ENCODE results near the gene NKAIN2. TPM values are rescaled to one million over a fixed set of nuclear protein-coding genes. Genes with fewer than 3 reads are reported as not detected.

The NKAIN2 gene
- total RNA-seq, 1 donor from 2014 or later, result 0.56 TPM

- H3K27ac Mint-ChIP-seq (ENCODE audit: unreplicated experiment), result no peak overlapping the region
- H3K4me3 Mint-ChIP-seq (ENCODE audit: unreplicated experiment), result no peak overlapping the region
- H3K9me3 Mint-ChIP-seq (ENCODE audit: unreplicated experiment), result no peaks in the 10 kb centered on the region
- H3K4me1 Mint-ChIP-seq (ENCODE audit: low read depth, unreplicated experiment), result peaks cover 2% of the 10 kb centered on the region
- DNase-seq, result no peak
- no peak for TF ChIP-seq CTCF (IDR thresholded peaks at IDR 0.05; ENCODE audit: partially characterized antibody, unreplicated experiment)
- no peaks in the 10 kb centered on the region for H3K27me3 Mint-ChIP-seq (ENCODE audit: unreplicated experiment)
- H3K36me3 Mint-ChIP-seq (ENCODE audit: unreplicated experiment), result no peaks in the 10 kb centered on the region
Observed at GRCh38 chr6:124368131-124368530, 564.5 kb downstream of the NKAIN2 start.

GRCh38 chr6:124371974-124372475, 568.4 kb downstream of the NKAIN2 start:
- Mint-ChIP-seq H3K4me3 (ENCODE audit: unreplicated experiment) (no peak overlapping the region), H3K9me3 (ENCODE audit: unreplicated experiment) (peaks cover 2% of the 10 kb centered on the region), H3K36me3 (ENCODE audit: unreplicated experiment) (no peaks in the 10 kb centered on the region), H3K4me1 (ENCODE audit: low read depth, unreplicated experiment) (peaks cover 2% of the 10 kb centered on the region), H3K27ac (ENCODE audit: unreplicated experiment) (no peak overlapping the region), H3K27me3 (ENCODE audit: unreplicated experiment) (no peaks in the 10 kb centered on the region)
- DNase-seq, result no peak
- no peak for TF ChIP-seq CTCF (IDR thresholded peaks at IDR 0.05; ENCODE audit: partially characterized antibody, unreplicated experiment)

- H3K27me3 Mint-ChIP-seq (ENCODE audit: unreplicated experiment), result no peaks in the 10 kb centered on the region
- DNase-seq, result no peak
Observed at GRCh38 chr6:124373386-124373785, 569.7 kb downstream of the NKAIN2 start.

GRCh38 chr6:124389127-124389526, 585.5 kb downstream of the NKAIN2 start:
- Mint-ChIP-seq H3K27me3 (ENCODE audit: unreplicated experiment) (peaks cover 2% of the 10 kb centered on the region), H3K4me3 (ENCODE audit: unreplicated experiment) (no peak overlapping the region), H3K27ac (ENCODE audit: unreplicated experiment) (no peak overlapping the region), H3K4me1 (ENCODE audit: low read depth, unreplicated experiment) (no peaks in the 10 kb centered on the region), H3K36me3 (ENCODE audit: unreplicated experiment) (no peaks in the 10 kb centered on the region), H3K9me3 (ENCODE audit: unreplicated experiment) (no peaks in the 10 kb centered on the region)
- no peak for TF ChIP-seq CTCF (IDR thresholded peaks at IDR 0.05; ENCODE audit: partially characterized antibody, unreplicated experiment)
- no peak for DNase-seq

More at GRCh38 chr6:124373386-124373785, 569.7 kb downstream of the NKAIN2 start:
- H3K27ac Mint-ChIP-seq (ENCODE audit: unreplicated experiment), result no peak overlapping the region
- H3K9me3 Mint-ChIP-seq (ENCODE audit: unreplicated experiment), result peaks cover 2% of the 10 kb centered on the region
- H3K4me3 Mint-ChIP-seq (ENCODE audit: unreplicated experiment), result no peak overlapping the region
- no peak for TF ChIP-seq CTCF (IDR thresholded peaks at IDR 0.05; ENCODE audit: partially characterized antibody, unreplicated experiment)
- H3K4me1 Mint-ChIP-seq (ENCODE audit: low read depth, unreplicated experiment), result peaks cover 2% of the 10 kb centered on the region
- H3K36me3 Mint-ChIP-seq (ENCODE audit: unreplicated experiment), result no peaks in the 10 kb centered on the region

- H3K9me3 Mint-ChIP-seq (ENCODE audit: unreplicated experiment), result no peaks in the 10 kb centered on the region
- H3K4me1 Mint-ChIP-seq (ENCODE audit: low read depth, unreplicated experiment), result no peaks in the 10 kb centered on the region
- no peak for DNase-seq
- no peak overlapping the region for H3K4me3 Mint-ChIP-seq (ENCODE audit: unreplicated experiment)
- no peak for TF ChIP-seq CTCF (IDR thresholded peaks at IDR 0.05; ENCODE audit: partially characterized antibody, unreplicated experiment)
- peaks cover 2% of the 10 kb centered on the region for H3K27me3 Mint-ChIP-seq (ENCODE audit: unreplicated experiment)
- H3K36me3 Mint-ChIP-seq (ENCODE audit: unreplicated experiment), result no peaks in the 10 kb centered on the region
- no peak overlapping the region for H3K27ac Mint-ChIP-seq (ENCODE audit: unreplicated experiment)
Observed at GRCh38 chr6:124393536-124393935, 589.9 kb downstream of the NKAIN2 start.

Data from glutamatergic neuron (in vitro differentiated cells).